HG02588 (cell line): ENCODE results near the gene YLPM1.
"Not testable (repeated sequence)": the region's sequence is repeated elsewhere in the genome, so short reads cannot be mapped to it uniquely, and the experiment has no call there.

Source experiments
- ATAC-seq: cut with Tn5 transposase; IDR thresholded peaks from one replicate; pipeline ENCODE4 v1.9.1; 2021; ENCODE audit warnings: mild to moderate bottlenecking, moderate library complexity; ENCODE audit not compliant: unreplicated experiment

Gene YLPM1

GRCh38 chr14:74762917-74763802 lies at the start of gene YLPM1:
Gene YLPM1 (plus strand): TSS chr14:74763316. CDS start chr14:74763490, 174 bp downstream.
- peak; percentile 85 for ATAC-seq

- ATAC-seq = no peak
Observed at GRCh38 chr14:74713395-74713735, 49.8 kb upstream of the YLPM1 start.

GRCh38 chr14:74720526-74720925 lies 42.6 kb upstream of the YLPM1 start:
- no peak for ATAC-seq

- no peak for ATAC-seq
Observed at GRCh38 chr14:74723134-74723533, 40.0 kb upstream of the YLPM1 start.

- no peak for ATAC-seq
Observed at GRCh38 chr14:74732387-74732786, 30.7 kb upstream of the YLPM1 start.

- no peak for ATAC-seq
Observed at GRCh38 chr14:74733221-74733620, 29.9 kb upstream of the YLPM1 start.

GRCh38 chr14:74735125-74735524 lies 28.0 kb upstream of the YLPM1 start:
- ATAC-seq = no peak

- ATAC-seq = no peak
Observed at GRCh38 chr14:74737753-74738325, 25.3 kb upstream of the YLPM1 start.

- ATAC-seq = no peak
Observed at GRCh38 chr14:74739293-74740030, 23.7 kb upstream of the YLPM1 start.

- ATAC-seq = no peak
Observed at GRCh38 chr14:74747237-74747636, 15.9 kb upstream of the YLPM1 start.

- ATAC-seq = no peak
Observed at GRCh38 chr14:74754157-74754556, 9.0 kb upstream of the YLPM1 start.

GRCh38 chr14:74754899-74755298 lies 8.2 kb upstream of the YLPM1 start:
- no peak for ATAC-seq

GRCh38 chr14:74756326-74756725 lies 6.8 kb upstream of the YLPM1 start:
- no peak for ATAC-seq

- ATAC-seq = not testable (repeated sequence)
Observed at GRCh38 chr14:74758505-74758904, 4.6 kb upstream of the YLPM1 start.

GRCh38 chr14:74763803-74764531 lies 851 bp downstream of the YLPM1 start:
- no peak for ATAC-seq

GRCh38 chr14:74765721-74766120 lies 2.6 kb downstream of the YLPM1 start:
- no peak for ATAC-seq

- ATAC-seq = no peak
Observed at GRCh38 chr14:74771399-74771798, 8.3 kb downstream of the YLPM1 start.

- no peak for ATAC-seq
Observed at GRCh38 chr14:74784634-74785033, 21.5 kb downstream of the YLPM1 start.

- no peak for ATAC-seq
Observed at GRCh38 chr14:74785056-74785613, 22.0 kb downstream of the YLPM1 start.

- ATAC-seq = no peak
Observed at GRCh38 chr14:74786796-74787315, 23.7 kb downstream of the YLPM1 start.
